GM23338 (cell line): Measurements from ENCODE around the gene ADCY7. TPM values are rescaled to one million over a fixed set of nuclear protein-coding genes. Genes with fewer than 3 reads are reported as not detected.

Source experiments
- ATAC-seq: fragments of 200-7000 bp; cut with Tn5 transposase; 3 replicates; pipeline ENCODE4 v1.9.1; 2020
- DNase-seq: peaks from one replicate; pipeline ENCODE4 v3.0.0-alpha.2; 2015; ENCODE audit warnings: low spot score
- H2AFZ ChIP-seq: fragments of 200-600 bp; sonication (generic); 2 replicates; pipeline ENCODE4 v1.8.0; 2016; ENCODE audit warnings: antibody characterized with exemption, mild to moderate bottlenecking, moderate library complexity
- H3F3A ChIP-seq: fragments of 200-600 bp; sonication (generic); replicated peaks from 2 replicates; pipeline ENCODE4 v1.8.0; 2017; ENCODE audit warnings: antibody characterized with exemption, mixed run types, low read depth
- H3K27ac ChIP-seq: fragments of 200-600 bp; sonication (generic); 2 replicates; pipeline ENCODE4 v1.6.1; 2016; ENCODE audit warnings: low read depth
- H3K27me3 ChIP-seq: fragments of 200-600 bp; sonication (generic); 2 replicates; pipeline ENCODE4 v1.8.0; 2016; ENCODE audit warnings: mild to moderate bottlenecking, mixed run types, moderate library complexity; ENCODE audit not compliant: insufficient read depth
- H3K36me3 ChIP-seq: fragments of 200-600 bp; sonication (generic); 2 replicates; pipeline ENCODE4 v1.8.0; 2016; ENCODE audit warnings: mild to moderate bottlenecking; ENCODE audit not compliant: insufficient read depth
- H3K4me1 ChIP-seq: fragments of 200-600 bp; sonication (generic); 2 replicates; pipeline ENCODE4 v1.8.0; 2016; ENCODE audit warnings: mild to moderate bottlenecking, moderate library complexity; ENCODE audit not compliant: insufficient read depth
- H3K4me2 ChIP-seq: fragments of 200-600 bp; sonication (generic); 2 replicates; pipeline ENCODE4 v1.7.1; 2017; ENCODE audit warnings: mixed run types
- H3K4me3 ChIP-seq: fragments of 200-600 bp; sonication (generic); 2 replicates; pipeline ENCODE4 v1.6.1; 2016; ENCODE audit warnings: mixed run types
- H3K79me2 ChIP-seq: fragments of 200-600 bp; sonication (generic); replicated peaks from 2 replicates; pipeline ENCODE4 v1.8.0; 2017; ENCODE audit warnings: mild to moderate bottlenecking; ENCODE audit not compliant: insufficient read depth
- H3K9me2 ChIP-seq: fragments of 200-600 bp; sonication (generic); 2 replicates; pipeline ENCODE4 v1.8.0; 2017; ENCODE audit not compliant: insufficient read depth
- H4K20me1 ChIP-seq: fragments of 200-600 bp; sonication (generic); replicated peaks from 2 replicates; pipeline ENCODE4 v1.8.0; 2017; ENCODE audit warnings: mild to moderate bottlenecking; ENCODE audit not compliant: insufficient read depth
- H3K27ac Mint-ChIP-seq: 2 replicates; pipeline ENCODE4 v1.8.0; 2020; ENCODE audit warnings: inconsistent platforms, mild to moderate bottlenecking, moderate library complexity, mixed read lengths
- H3K27me3 Mint-ChIP-seq: 3 replicates; pipeline ENCODE4 v1.8.0; 2022; ENCODE audit warnings: low read depth, mild to moderate bottlenecking, moderate library complexity, mixed read lengths, inconsistent platforms; ENCODE audit not compliant: insufficient read depth, poor library complexity
- H3K36me3 Mint-ChIP-seq: 3 replicates; pipeline ENCODE4 v1.8.0; 2021; ENCODE audit warnings: low read depth, mild to moderate bottlenecking, inconsistent platforms, moderate library complexity, mixed read lengths
- H3K4me1 Mint-ChIP-seq: 3 replicates; pipeline ENCODE4 v1.8.0; 2020; ENCODE audit warnings: mild to moderate bottlenecking, inconsistent platforms, mixed read lengths
- H3K4me3 Mint-ChIP-seq: 3 replicates; pipeline ENCODE4 v1.8.0; 2021; ENCODE audit warnings: moderate library complexity, mild to moderate bottlenecking, inconsistent platforms, mixed read lengths
- H3K9me3 Mint-ChIP-seq: 3 replicates; pipeline ENCODE4 v1.8.0; 2020; ENCODE audit warnings: moderate library complexity, mild to moderate bottlenecking, inconsistent platforms, mixed read lengths
- CREB1 ChIP-seq: fragments of 250-450 bp; sonication (Bioruptor Pico); IDR thresholded peaks from 2 replicates; pipeline ENCODE4 v1.5.0; 2020; ENCODE audit warnings: low read depth, mild to moderate bottlenecking, moderate library complexity
- EZH2 ChIP-seq: fragments of 200-600 bp; sonication (generic); IDR thresholded peaks from one replicate; pipeline ENCODE4 v1.8.0; 2017; ENCODE audit warnings: antibody characterized with exemption, mild to moderate bottlenecking, low read depth; ENCODE audit not compliant: unreplicated experiment
- JUNB ChIP-seq: IDR thresholded peaks from one replicate; pipeline ENCODE4 v1.6.1; 2016; ENCODE audit warnings: antibody characterized with exemption; ENCODE audit not compliant: unreplicated experiment
- NANOG ChIP-seq: IDR thresholded peaks from 2 replicates; pipeline ENCODE4 v1.6.1; 2016; ENCODE audit warnings: antibody characterized with exemption, borderline replicate concordance
- POLR2AphosphoS5 ChIP-seq: IDR thresholded peaks from 2 replicates; pipeline ENCODE4 v1.6.1; 2016; ENCODE audit warnings: antibody characterized with exemption, low read depth
- STAT1 ChIP-seq: IDR thresholded peaks from one replicate; pipeline ENCODE4 v1.6.1; 2016; ENCODE audit warnings: antibody characterized with exemption; ENCODE audit not compliant: unreplicated experiment
- ZNF114 ChIP-seq: fragments of 250-450 bp; sonication (Bioruptor Pico); IDR thresholded peaks from 2 replicates; pipeline ENCODE4 v1.5.0; 2020; ENCODE audit warnings: mild to moderate bottlenecking, moderate library complexity
- ZNF331 ChIP-seq: fragments of 250-450 bp; sonication (Bioruptor Pico); IDR thresholded peaks from 2 replicates; pipeline ENCODE4 v1.5.0; 2020; ENCODE audit warnings: low read depth, mild to moderate bottlenecking, moderate library complexity
- polyA plus RNA-seq: library from polyadenylated mRNA; unstranded; fragments of >200 nt; fragmentation: Nextera tagmentation; extraction: Ambion mirVana; gene quantifications from 2 replicates; pipeline ENCODE4 v1.2.1, GENCODE V29; 2016
- total RNA-seq: library from RNA; depleted of rRNA; stranded (reverse); fragments of >200 nt; shearing (Covaris generic); gene quantifications from 2 replicates; pipeline ENCODE4 v1.2.3, GENCODE V29; 2014
- TF ChIP-seq, protein P1 (sequence below): IDR thresholded peaks from one replicate; pipeline ENCODE4 v1.6.1; 2018; ENCODE audit warnings: antibody characterized with exemption; ENCODE audit not compliant: unreplicated experiment
- TF ChIP-seq, protein P2 (sequence below): IDR thresholded peaks from 2 replicates; pipeline ENCODE4 v1.6.1; 2016; ENCODE audit warnings: antibody characterized with exemption
- TF ChIP-seq, protein P3 (sequence below), 2 experiments: fragments of 200-600 bp in 1 of 2; sonication (generic) in 1 of 2; conservative IDR thresholded peaks; 2 replicates each; pipeline versions ENCODE4 v1.5.1 to v1.6.1; 2016 to 2017; ENCODE audit warnings: antibody characterized with exemption in 2 of 2, low read depth in 2 of 2, mild to moderate bottlenecking in 2 of 2, moderate library complexity in 1 of 2

The ADCY7 gene
- total and polyA plus RNA-seq, 2 experiments from 2014 or later: 2.4 to 10.5 TPM

DNA sequence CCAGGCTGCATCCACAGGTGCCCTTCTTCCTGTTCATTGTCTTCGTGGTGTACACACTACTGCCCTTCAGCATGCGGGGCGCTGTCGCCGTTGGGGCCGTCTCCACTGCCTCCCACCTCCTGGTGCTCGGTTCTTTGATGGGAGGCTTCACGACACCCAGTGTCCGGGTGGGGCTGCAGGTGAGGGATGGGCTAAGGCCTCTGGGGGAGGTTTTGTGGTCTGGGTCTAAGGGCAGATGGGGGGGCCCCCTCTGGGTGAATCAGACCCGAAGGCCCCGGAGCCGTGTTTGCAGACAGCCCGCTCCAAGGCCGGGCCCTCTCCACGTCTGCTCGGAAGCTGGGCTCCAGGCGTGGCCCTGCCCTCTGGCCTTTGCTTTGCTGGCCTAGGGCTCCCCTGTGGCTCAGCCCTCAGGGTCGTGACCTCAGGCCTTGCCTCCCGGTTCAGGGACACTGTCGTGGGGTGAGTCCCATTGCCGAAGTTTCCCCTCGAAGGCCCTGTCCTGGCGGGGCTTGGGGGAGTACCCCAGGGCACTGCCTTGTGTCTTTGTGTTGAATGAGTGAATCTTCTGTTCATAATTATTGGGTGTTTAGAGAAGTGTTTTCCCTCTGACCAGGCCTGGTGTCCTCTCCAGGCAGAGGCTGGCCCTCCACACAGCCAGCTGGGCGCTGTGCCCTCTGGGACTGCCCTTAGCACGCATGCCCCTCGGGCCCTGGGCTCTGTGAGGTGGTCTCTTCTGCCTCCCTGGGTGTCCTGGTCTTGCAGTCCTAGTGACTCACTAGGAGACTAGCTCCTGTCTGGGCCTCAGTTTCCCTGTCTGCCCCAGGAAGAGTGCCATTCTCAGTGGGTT is 25.6 kb downstream of the ADCY7 start:
- H3K36me3 Mint-ChIP-seq: no peaks in the 10 kb centered on the region; the same call in 2 of the 3 replicates
- TF ChIP-seq, protein P1, sequence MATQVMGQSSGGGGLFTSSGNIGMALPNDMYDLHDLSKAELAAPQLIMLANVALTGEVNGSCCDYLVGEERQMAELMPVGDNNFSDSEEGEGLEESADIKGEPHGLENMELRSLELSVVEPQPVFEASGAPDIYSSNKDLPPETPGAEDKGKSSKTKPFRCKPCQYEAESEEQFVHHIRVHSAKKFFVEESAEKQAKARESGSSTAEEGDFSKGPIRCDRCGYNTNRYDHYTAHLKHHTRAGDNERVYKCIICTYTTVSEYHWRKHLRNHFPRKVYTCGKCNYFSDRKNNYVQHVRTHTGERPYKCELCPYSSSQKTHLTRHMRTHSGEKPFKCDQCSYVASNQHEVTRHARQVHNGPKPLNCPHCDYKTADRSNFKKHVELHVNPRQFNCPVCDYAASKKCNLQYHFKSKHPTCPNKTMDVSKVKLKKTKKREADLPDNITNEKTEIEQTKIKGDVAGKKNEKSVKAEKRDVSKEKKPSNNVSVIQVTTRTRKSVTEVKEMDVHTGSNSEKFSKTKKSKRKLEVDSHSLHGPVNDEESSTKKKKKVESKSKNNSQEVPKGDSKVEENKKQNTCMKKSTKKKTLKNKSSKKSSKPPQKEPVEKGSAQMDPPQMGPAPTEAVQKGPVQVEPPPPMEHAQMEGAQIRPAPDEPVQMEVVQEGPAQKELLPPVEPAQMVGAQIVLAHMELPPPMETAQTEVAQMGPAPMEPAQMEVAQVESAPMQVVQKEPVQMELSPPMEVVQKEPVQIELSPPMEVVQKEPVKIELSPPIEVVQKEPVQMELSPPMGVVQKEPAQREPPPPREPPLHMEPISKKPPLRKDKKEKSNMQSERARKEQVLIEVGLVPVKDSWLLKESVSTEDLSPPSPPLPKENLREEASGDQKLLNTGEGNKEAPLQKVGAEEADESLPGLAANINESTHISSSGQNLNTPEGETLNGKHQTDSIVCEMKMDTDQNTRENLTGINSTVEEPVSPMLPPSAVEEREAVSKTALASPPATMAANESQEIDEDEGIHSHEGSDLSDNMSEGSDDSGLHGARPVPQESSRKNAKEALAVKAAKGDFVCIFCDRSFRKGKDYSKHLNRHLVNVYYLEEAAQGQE: no peak
- TF ChIP-seq POLR2AphosphoS5: no peak
- TF ChIP-seq, protein P2, sequence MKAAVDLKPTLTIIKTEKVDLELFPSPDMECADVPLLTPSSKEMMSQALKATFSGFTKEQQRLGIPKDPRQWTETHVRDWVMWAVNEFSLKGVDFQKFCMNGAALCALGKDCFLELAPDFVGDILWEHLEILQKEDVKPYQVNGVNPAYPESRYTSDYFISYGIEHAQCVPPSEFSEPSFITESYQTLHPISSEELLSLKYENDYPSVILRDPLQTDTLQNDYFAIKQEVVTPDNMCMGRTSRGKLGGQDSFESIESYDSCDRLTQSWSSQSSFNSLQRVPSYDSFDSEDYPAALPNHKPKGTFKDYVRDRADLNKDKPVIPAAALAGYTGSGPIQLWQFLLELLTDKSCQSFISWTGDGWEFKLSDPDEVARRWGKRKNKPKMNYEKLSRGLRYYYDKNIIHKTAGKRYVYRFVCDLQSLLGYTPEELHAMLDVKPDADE: no peak
- TF ChIP-seq STAT1: no peak
- H3K27ac Mint-ChIP-seq: no peak overlapping the region

DNA sequence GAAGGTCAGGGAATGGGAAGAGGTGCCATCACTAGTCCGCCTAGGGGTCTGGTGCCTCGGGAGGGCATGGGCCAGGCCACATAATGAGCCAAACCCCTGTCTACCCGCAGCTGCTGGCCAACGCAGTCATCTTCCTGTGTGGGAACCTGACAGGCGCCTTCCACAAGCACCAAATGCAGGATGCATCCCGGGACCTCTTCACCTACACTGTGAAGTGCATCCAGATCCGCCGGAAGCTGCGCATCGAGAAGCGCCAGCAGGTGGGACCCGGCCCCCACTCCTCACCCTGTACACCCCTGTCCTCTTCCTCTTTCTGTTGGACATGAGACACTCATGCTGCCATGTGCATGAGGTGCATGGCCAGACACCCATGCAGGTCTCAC is 26.2 kb downstream of the ADCY7 start:
- Histone ChIP-seq H3K27me3 (no peaks in the 10 kb centered on the region), H4K20me1 (no peaks in the 10 kb centered on the region), H2AFZ (no peak overlapping the region), H3K36me3 (no peaks in the 10 kb centered on the region), H3K27ac (no peak overlapping the region), H3K9me2 (no peaks in the 10 kb centered on the region), H3K4me1 (no peaks in the 10 kb centered on the region), H3K4me3 (no peak overlapping the region), H3K79me2 (no peaks in the 10 kb centered on the region), H3F3A (no peaks in the 10 kb centered on the region), H3K4me2 (no peak overlapping the region)
- TF ChIP-seq, protein P1: no peak
- no peak for TF ChIP-seq JUNB
- no peak for TF ChIP-seq CREB1
- TF ChIP-seq NANOG: no peak
- TF ChIP-seq ZNF331 (CRISPR knock-in tag): no peak
- no peak for TF ChIP-seq EZH2
- no peak for TF ChIP-seq ZNF114 (CRISPR knock-in tag)
- TF ChIP-seq STAT1: no peak
- TF ChIP-seq, protein P3, sequence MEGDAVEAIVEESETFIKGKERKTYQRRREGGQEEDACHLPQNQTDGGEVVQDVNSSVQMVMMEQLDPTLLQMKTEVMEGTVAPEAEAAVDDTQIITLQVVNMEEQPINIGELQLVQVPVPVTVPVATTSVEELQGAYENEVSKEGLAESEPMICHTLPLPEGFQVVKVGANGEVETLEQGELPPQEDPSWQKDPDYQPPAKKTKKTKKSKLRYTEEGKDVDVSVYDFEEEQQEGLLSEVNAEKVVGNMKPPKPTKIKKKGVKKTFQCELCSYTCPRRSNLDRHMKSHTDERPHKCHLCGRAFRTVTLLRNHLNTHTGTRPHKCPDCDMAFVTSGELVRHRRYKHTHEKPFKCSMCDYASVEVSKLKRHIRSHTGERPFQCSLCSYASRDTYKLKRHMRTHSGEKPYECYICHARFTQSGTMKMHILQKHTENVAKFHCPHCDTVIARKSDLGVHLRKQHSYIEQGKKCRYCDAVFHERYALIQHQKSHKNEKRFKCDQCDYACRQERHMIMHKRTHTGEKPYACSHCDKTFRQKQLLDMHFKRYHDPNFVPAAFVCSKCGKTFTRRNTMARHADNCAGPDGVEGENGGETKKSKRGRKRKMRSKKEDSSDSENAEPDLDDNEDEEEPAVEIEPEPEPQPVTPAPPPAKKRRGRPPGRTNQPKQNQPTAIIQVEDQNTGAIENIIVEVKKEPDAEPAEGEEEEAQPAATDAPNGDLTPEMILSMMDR (conservative IDR thresholded peaks at IDR 0.05; ENCODE audit: low read depth in 2 of 2): no peak
- Mint-ChIP-seq H3K36me3 (no peaks in the 10 kb centered on the region; the same call in 2 of the 3 replicates), H3K27ac (no peak overlapping the region), H3K9me3 (no peaks in the 10 kb centered on the region), H3K4me1 (no peaks in the 10 kb centered on the region), H3K27me3 (no peaks in the 10 kb centered on the region), H3K4me3 (no peak overlapping the region)
- DNase-seq: no peak
- no peak for ATAC-seq

More for the DNA sequence above, 25.6 kb downstream of the ADCY7 start:
- no peak overlapping the region for H3K4me2 ChIP-seq
- no peaks in the 10 kb centered on the region for H3K9me3 Mint-ChIP-seq
- no peaks in the 10 kb centered on the region for H4K20me1 ChIP-seq
- ATAC-seq (no peak), DNase-seq (no peak)
- no peaks in the 10 kb centered on the region for H3K27me3 ChIP-seq
- no peaks in the 10 kb centered on the region for H3K79me2 ChIP-seq
- H3K4me1 ChIP-seq: no peaks in the 10 kb centered on the region
- H3K4me3 Mint-ChIP-seq: no peak overlapping the region
- no peaks in the 10 kb centered on the region for H3K9me2 ChIP-seq
- H3F3A ChIP-seq: no peaks in the 10 kb centered on the region
- H2AFZ ChIP-seq: no peak overlapping the region
- no peaks in the 10 kb centered on the region for H3K27me3 Mint-ChIP-seq
- H3K36me3 ChIP-seq: no peaks in the 10 kb centered on the region
- no peaks in the 10 kb centered on the region for H3K4me1 Mint-ChIP-seq
- no peak overlapping the region for H3K4me3 ChIP-seq
- H3K27ac ChIP-seq: no peak overlapping the region
